ENCODE measurements around the gene C5.

GRCh38 chr9:121013911-121014310, 36.2 kb downstream of the C5 start:
- TF ChIP-seq CTCF (conservative IDR thresholded peaks at IDR 0.05 in 1 of 2, IDR thresholded peaks at IDR 0.05 in 1 of 2; ENCODE audit: extremely low read depth in 1 of 2, insufficient read depth in 1 of 2, low read depth in 1 of 2, low read length in 2 of 2) (no peak), EZH2 (IDR thresholded peaks at IDR 0.05; ENCODE audit: borderline replicate concordance, low read length) (no peak)
